GM23338 (cell line): ENCODE measurements around the gene CNOT9.

ENCODE experiments used
- CREB1 ChIP-seq: fragments of 250-450 bp; sonication (Bioruptor Pico); IDR thresholded peaks from 2 replicates; pipeline ENCODE4 v1.5.0; 2020; ENCODE audit warnings: low read depth, mild to moderate bottlenecking, moderate library complexity
- ETS1 ChIP-seq: IDR thresholded peaks from 2 replicates; pipeline ENCODE4 v1.6.1; 2016; ENCODE audit warnings: antibody characterized with exemption
- EZH2 ChIP-seq: fragments of 200-600 bp; sonication (generic); IDR thresholded peaks from one replicate; pipeline ENCODE4 v1.8.0; 2017; ENCODE audit warnings: antibody characterized with exemption, mild to moderate bottlenecking, low read depth; ENCODE audit not compliant: unreplicated experiment
- JUNB ChIP-seq: IDR thresholded peaks from one replicate; pipeline ENCODE4 v1.6.1; 2016; ENCODE audit warnings: antibody characterized with exemption; ENCODE audit not compliant: unreplicated experiment
- POLR2AphosphoS5 ChIP-seq: IDR thresholded peaks from 2 replicates; pipeline ENCODE4 v1.6.1; 2016; ENCODE audit warnings: antibody characterized with exemption, low read depth
- TF ChIP-seq, protein P1 (sequence below), 2 experiments: fragments of 200-600 bp in 1 of 2; sonication (generic) in 1 of 2; conservative IDR thresholded peaks; 2 replicates each; pipeline versions ENCODE4 v1.5.1 to v1.6.1; 2016 to 2017; ENCODE audit warnings: antibody characterized with exemption in 2 of 2, low read depth in 2 of 2, mild to moderate bottlenecking in 2 of 2, moderate library complexity in 1 of 2
- TF ChIP-seq, protein P2 (sequence below): IDR thresholded peaks from one replicate; pipeline ENCODE4 v1.6.1; 2018; ENCODE audit warnings: antibody characterized with exemption; ENCODE audit not compliant: unreplicated experiment

GRCh38 chr2:218605432-218605831 is 36.8 kb downstream of the CNOT9 start:
- TF ChIP-seq, protein P1, sequence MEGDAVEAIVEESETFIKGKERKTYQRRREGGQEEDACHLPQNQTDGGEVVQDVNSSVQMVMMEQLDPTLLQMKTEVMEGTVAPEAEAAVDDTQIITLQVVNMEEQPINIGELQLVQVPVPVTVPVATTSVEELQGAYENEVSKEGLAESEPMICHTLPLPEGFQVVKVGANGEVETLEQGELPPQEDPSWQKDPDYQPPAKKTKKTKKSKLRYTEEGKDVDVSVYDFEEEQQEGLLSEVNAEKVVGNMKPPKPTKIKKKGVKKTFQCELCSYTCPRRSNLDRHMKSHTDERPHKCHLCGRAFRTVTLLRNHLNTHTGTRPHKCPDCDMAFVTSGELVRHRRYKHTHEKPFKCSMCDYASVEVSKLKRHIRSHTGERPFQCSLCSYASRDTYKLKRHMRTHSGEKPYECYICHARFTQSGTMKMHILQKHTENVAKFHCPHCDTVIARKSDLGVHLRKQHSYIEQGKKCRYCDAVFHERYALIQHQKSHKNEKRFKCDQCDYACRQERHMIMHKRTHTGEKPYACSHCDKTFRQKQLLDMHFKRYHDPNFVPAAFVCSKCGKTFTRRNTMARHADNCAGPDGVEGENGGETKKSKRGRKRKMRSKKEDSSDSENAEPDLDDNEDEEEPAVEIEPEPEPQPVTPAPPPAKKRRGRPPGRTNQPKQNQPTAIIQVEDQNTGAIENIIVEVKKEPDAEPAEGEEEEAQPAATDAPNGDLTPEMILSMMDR (conservative IDR thresholded peaks at IDR 0.05; ENCODE audit: low read depth in 2 of 2), result no peak
- TF ChIP-seq ETS1 (no peak), EZH2 (no peak), POLR2AphosphoS5 (no peak), JUNB (no peak), CREB1 (CRISPR knock-in tag) (no peak)
- TF ChIP-seq, protein P2, sequence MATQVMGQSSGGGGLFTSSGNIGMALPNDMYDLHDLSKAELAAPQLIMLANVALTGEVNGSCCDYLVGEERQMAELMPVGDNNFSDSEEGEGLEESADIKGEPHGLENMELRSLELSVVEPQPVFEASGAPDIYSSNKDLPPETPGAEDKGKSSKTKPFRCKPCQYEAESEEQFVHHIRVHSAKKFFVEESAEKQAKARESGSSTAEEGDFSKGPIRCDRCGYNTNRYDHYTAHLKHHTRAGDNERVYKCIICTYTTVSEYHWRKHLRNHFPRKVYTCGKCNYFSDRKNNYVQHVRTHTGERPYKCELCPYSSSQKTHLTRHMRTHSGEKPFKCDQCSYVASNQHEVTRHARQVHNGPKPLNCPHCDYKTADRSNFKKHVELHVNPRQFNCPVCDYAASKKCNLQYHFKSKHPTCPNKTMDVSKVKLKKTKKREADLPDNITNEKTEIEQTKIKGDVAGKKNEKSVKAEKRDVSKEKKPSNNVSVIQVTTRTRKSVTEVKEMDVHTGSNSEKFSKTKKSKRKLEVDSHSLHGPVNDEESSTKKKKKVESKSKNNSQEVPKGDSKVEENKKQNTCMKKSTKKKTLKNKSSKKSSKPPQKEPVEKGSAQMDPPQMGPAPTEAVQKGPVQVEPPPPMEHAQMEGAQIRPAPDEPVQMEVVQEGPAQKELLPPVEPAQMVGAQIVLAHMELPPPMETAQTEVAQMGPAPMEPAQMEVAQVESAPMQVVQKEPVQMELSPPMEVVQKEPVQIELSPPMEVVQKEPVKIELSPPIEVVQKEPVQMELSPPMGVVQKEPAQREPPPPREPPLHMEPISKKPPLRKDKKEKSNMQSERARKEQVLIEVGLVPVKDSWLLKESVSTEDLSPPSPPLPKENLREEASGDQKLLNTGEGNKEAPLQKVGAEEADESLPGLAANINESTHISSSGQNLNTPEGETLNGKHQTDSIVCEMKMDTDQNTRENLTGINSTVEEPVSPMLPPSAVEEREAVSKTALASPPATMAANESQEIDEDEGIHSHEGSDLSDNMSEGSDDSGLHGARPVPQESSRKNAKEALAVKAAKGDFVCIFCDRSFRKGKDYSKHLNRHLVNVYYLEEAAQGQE, result no peak
